CD4-positive, alpha-beta memory T cell (primary cell): ENCODE measurements around the gene BAMBI. TPM values are rescaled to one million over a fixed set of nuclear protein-coding genes. Genes with fewer than 3 reads are reported as not detected.

Experiments used
- CTCF ChIA-PET: fragments of 350-600 bp; sonication (Branson Sonifier 250); formaldehyde crosslinking; loops from one replicate; lab custom pipeline; 2021; ENCODE audit warnings: inconsistent platforms; ENCODE audit not compliant: partially characterized antibody; lab: Charles Lee
- POLR2A ChIA-PET: fragments of 350-600 bp; sonication (Branson Sonifier 250); formaldehyde crosslinking; loops from one replicate; lab custom pipeline; 2021; ENCODE audit not compliant: partially characterized antibody; lab: Charles Lee
- DNase-seq, 5 donors: peaks; one replicate each; pipeline versions ENCODE4 v3.0.0 to v3.0.0-alpha.2; 2020 to 2022; ENCODE audit warnings: mixed read lengths in 1 of 5
- H3K27ac ChIP-seq: one replicate; pipeline ENCODE4 v1.7.0; 2013; ENCODE audit warnings: low read depth, low read length
- H3K27me3 ChIP-seq: 2 replicates; pipeline ENCODE4 v1.7.0; 2013; ENCODE audit warnings: mild to moderate bottlenecking, low read length, moderate library complexity; ENCODE audit not compliant: insufficient read depth
- H3K36me3 ChIP-seq: 2 replicates; pipeline ENCODE4 v1.7.0; 2013; ENCODE audit warnings: mild to moderate bottlenecking, low read length, moderate library complexity; ENCODE audit not compliant: insufficient read depth
- H3K4me1 ChIP-seq: 2 replicates; pipeline ENCODE4 v1.7.0; 2013; ENCODE audit warnings: mild to moderate bottlenecking, low read length, moderate library complexity; ENCODE audit not compliant: insufficient read depth
- H3K4me3 ChIP-seq, 2 donors: one replicate each; pipeline ENCODE4 v1.7.0; 2013; ENCODE audit warnings: low read length in 2 of 2, mild to moderate bottlenecking in 1 of 2
- H3K9me3 ChIP-seq, 2 donors: one replicate each; pipeline ENCODE4 v1.7.0; 2013; ENCODE audit warnings: low read length in 2 of 2, control low read depth in 1 of 2; ENCODE audit not compliant: control insufficient read depth in 1 of 2
- H3K27ac Mint-ChIP-seq, 7 donors: one replicate each; pipeline ENCODE4 v1.8.0; 2020 to 2021; ENCODE audit warnings: mixed read lengths in 7 of 7, mild to moderate bottlenecking in 6 of 7, inconsistent platforms in 3 of 7, moderate library complexity in 3 of 7
- H3K27me3 Mint-ChIP-seq, 2 donors: one replicate each; pipeline ENCODE4 v1.8.0; 2020 to 2021; ENCODE audit warnings: mixed read lengths in 2 of 2
- H3K36me3 Mint-ChIP-seq, 2 donors: one replicate each; pipeline ENCODE4 v1.8.0; 2020 to 2021; ENCODE audit warnings: mixed read lengths in 2 of 2, inconsistent platforms in 1 of 2, mild to moderate bottlenecking in 1 of 2
- H3K4me1 Mint-ChIP-seq, 4 donors: one replicate each; pipeline ENCODE4 v1.8.0; 2020 to 2021; ENCODE audit warnings: mixed read lengths in 4 of 4, mild to moderate bottlenecking in 1 of 4
- H3K4me3 Mint-ChIP-seq, 8 donors: one replicate each; pipeline ENCODE4 v1.8.0; 2020 to 2021; ENCODE audit warnings: mixed read lengths in 8 of 8, mild to moderate bottlenecking in 7 of 8, moderate library complexity in 6 of 8, inconsistent platforms in 3 of 8
- H3K9me3 Mint-ChIP-seq, 8 donors: one replicate each; pipeline ENCODE4 v1.8.0; 2020 to 2021; ENCODE audit warnings: mixed read lengths in 8 of 8, mild to moderate bottlenecking in 5 of 8, inconsistent platforms in 3 of 8, moderate library complexity in 1 of 8
- intact Hi-C: fragments of 100-400 bp; cut with micrococcal nuclease; formaldehyde crosslinking; loops from one replicate; pipeline ENCODE4 v1.15.1; 2023
- polyA plus RNA-seq, 2 donors: library from polyadenylated mRNA; unstranded; fragments of 300-500 nt; fragmentation: Illumina TruSeq; gene quantifications; one replicate each; pipeline ENCODE4 v1.2.3, GENCODE V29; 2021
- total RNA-seq, 2 experiments: library from RNA; stranded (reverse); gene quantifications; one replicate each; pipeline ENCODE4 v1.2.3, GENCODE V29; 2021

The BAMBI gene
- total and polyA plus RNA-seq, 4 experiments from 2014 or later = 0.29 to 0.76 TPM; not detected in 2

DNA sequence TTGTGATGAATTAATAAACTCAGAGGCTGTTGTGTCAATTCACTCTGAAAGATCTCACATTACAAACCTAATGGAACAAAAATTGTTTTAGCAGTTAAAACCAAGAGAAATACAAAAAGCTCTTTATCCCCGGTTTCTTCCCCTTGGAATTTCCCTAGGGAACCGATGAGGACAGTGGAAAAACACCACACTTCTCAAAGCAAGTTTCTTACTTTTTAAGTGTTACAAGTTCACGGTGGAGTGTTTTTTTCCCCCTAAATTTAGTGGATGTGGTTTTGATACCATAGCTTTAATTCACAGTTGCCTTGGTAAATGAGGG lies 10.3 kb downstream of the BAMBI start:
- Mint-ChIP-seq H3K27ac (no peak overlapping the region), H3K4me1 (no peaks in the 10 kb centered on the region), H3K27me3 (peaks cover 21 to 23% of the 10 kb centered on the region in 2 donors), H3K4me3 (no peak overlapping the region), H3K9me3 (no peaks in the 10 kb centered on the region), H3K36me3 (no peaks in the 10 kb centered on the region)
- H3K9me3 ChIP-seq = no peaks in the 10 kb centered on the region
- H3K4me3 ChIP-seq = no peak overlapping the region
- intact Hi-C loops = no loop called here
- no peaks in the 10 kb centered on the region for H3K36me3 ChIP-seq
- no peak overlapping the region for H3K27ac ChIP-seq
- ChIA-PET CTCF (interaction anchor here (1.0 kb wide), 1 partner anchor 12 kb away, joined by 3 read pairs; no protein-coding TSS in a partner anchor), POLR2A (no interaction called here)
- no peaks in the 10 kb centered on the region for H3K27me3 ChIP-seq
- no peak for DNase-seq
- no peaks in the 10 kb centered on the region for H3K4me1 ChIP-seq

GRCh38 chr10:28690545-28690944 lies 13.2 kb downstream of the BAMBI start:
- H3K9me3 Mint-ChIP-seq = no peaks in the 10 kb centered on the region
- H3K4me1 ChIP-seq = no peaks in the 10 kb centered on the region
- H3K9me3 ChIP-seq = no peaks in the 10 kb centered on the region
- intact Hi-C loops = no loop called here
- no peaks in the 10 kb centered on the region for H3K36me3 ChIP-seq
- H3K27me3 Mint-ChIP-seq = peaks cover 15 to 19% of the 10 kb centered on the region in 2 donors
- no peaks in the 10 kb centered on the region for H3K36me3 Mint-ChIP-seq
- H3K27ac ChIP-seq = no peak overlapping the region
- CTCF ChIA-PET = interaction anchor here (1.8 kb wide), 1 partner anchor 27 kb away, joined by 5 read pairs; no protein-coding TSS in a partner anchor
- H3K4me3 Mint-ChIP-seq = no peak overlapping the region
- H3K4me3 ChIP-seq = no peak overlapping the region
- H3K27me3 ChIP-seq = no peaks in the 10 kb centered on the region
- POLR2A ChIA-PET = no interaction called here
- DNase-seq = no peak
- H3K4me1 Mint-ChIP-seq = no peaks in the 10 kb centered on the region
- no peak overlapping the region for H3K27ac Mint-ChIP-seq

DNA sequence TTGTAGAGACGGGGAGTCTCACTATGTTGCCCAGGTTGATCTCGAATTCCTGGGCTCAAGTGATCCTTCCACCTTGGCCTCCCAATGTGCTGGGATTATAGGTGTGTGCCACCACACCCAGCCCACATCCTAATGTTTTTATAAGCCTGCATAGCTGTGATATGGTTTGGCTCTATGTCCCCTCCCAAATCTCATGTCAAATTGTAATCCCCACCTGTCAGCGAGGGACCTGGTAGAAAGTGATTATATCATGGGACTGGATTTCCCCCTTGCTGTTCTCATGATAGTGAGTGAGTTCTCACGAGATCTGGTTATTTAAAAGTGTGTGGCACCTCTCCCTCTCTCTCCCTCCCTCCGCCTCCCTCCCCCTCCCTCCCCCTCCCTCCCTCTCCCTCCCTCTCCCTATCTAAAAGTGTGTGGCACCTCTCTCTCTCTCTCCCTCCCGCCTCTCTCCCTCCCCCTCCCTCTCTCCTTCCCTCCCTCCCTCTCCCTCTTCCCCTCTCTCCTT lies 13.9 kb downstream of the BAMBI start:
- no peaks in the 10 kb centered on the region for H3K9me3 ChIP-seq
- H3K36me3 Mint-ChIP-seq = no peaks in the 10 kb centered on the region
- no peaks in the 10 kb centered on the region for H3K9me3 Mint-ChIP-seq
- no peak overlapping the region for H3K27ac ChIP-seq
- intact Hi-C loops = no loop called here
- peaks cover 15 to 19% of the 10 kb centered on the region in 2 donors for H3K27me3 Mint-ChIP-seq
- no peaks in the 10 kb centered on the region for H3K4me1 Mint-ChIP-seq
- H3K4me3 ChIP-seq = no peak overlapping the region
- no peaks in the 10 kb centered on the region for H3K36me3 ChIP-seq
- H3K27ac Mint-ChIP-seq = no peak overlapping the region
- no peaks in the 10 kb centered on the region for H3K4me1 ChIP-seq
- no peaks in the 10 kb centered on the region for H3K27me3 ChIP-seq
- DNase-seq = no peak
- H3K4me3 Mint-ChIP-seq = no peak overlapping the region
- ChIA-PET POLR2A (no interaction called here), CTCF (no interaction called here)

GRCh38 chr10:28692050-28692449 lies 14.7 kb downstream of the BAMBI start:
- H3K36me3 Mint-ChIP-seq = no peaks in the 10 kb centered on the region
- H3K4me1 Mint-ChIP-seq = no peaks in the 10 kb centered on the region
- Histone ChIP-seq H3K4me1 (no peaks in the 10 kb centered on the region), H3K9me3 (no peaks in the 10 kb centered on the region), H3K4me3 (no peak overlapping the region), H3K36me3 (no peaks in the 10 kb centered on the region), H3K27me3 (no peaks in the 10 kb centered on the region), H3K27ac (no peak overlapping the region)
- no peak for DNase-seq
- ChIA-PET CTCF (no interaction called here), POLR2A (no interaction called here)
- no peak overlapping the region for H3K4me3 Mint-ChIP-seq
- no peak overlapping the region for H3K27ac Mint-ChIP-seq
- no peaks in the 10 kb centered on the region for H3K9me3 Mint-ChIP-seq
- intact Hi-C loops = no loop called here
- H3K27me3 Mint-ChIP-seq = peaks cover 15 to 16% of the 10 kb centered on the region in 2 donors

DNA sequence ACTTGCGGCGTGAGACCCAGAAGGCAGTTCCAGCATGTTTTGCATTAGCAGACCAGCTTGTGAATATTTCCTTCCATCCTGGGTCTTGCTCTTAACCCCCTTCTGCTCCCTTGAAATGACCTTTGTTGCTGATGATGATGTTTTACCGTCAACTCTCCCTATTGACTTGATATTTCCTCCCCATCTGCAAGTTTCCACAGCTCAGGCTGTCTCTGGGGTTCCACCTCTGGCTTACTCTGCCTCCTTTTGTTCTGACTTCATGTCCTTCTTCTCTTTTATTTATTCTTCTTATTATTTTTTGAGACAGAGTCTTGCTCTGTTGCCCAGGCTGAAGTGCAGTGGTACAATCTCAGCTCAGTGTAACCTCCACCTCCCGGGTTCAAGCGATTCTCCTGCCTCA lies 17.2 kb downstream of the BAMBI start:
- Histone ChIP-seq H3K27me3 (no peaks in the 10 kb centered on the region), H3K9me3 (no peaks in the 10 kb centered on the region), H3K4me3 (no peak overlapping the region), H3K36me3 (no peaks in the 10 kb centered on the region), H3K4me1 (no peaks in the 10 kb centered on the region), H3K27ac (no peak overlapping the region)
- ChIA-PET POLR2A (no interaction called here), CTCF (interaction anchor here (1.2 to 1.7 kb wide), 3 partner anchors 10 to 31 kb away, joined by 3 to 4 read pairs (median 3); no protein-coding TSS in a partner anchor)
- H3K4me1 Mint-ChIP-seq = no peaks in the 10 kb centered on the region
- no peaks in the 10 kb centered on the region for H3K9me3 Mint-ChIP-seq
- no peaks in the 10 kb centered on the region for H3K36me3 Mint-ChIP-seq
- H3K4me3 Mint-ChIP-seq = no peak overlapping the region
- no peak for DNase-seq
- H3K27me3 Mint-ChIP-seq = peaks cover 19 to 23% of the 10 kb centered on the region in 2 donors
- intact Hi-C loops = no loop called here
- H3K27ac Mint-ChIP-seq = no peak overlapping the region

GRCh38 chr10:28698075-28698474 lies 20.8 kb downstream of the BAMBI start:
- H3K9me3 ChIP-seq = no peaks in the 10 kb centered on the region

DNA sequence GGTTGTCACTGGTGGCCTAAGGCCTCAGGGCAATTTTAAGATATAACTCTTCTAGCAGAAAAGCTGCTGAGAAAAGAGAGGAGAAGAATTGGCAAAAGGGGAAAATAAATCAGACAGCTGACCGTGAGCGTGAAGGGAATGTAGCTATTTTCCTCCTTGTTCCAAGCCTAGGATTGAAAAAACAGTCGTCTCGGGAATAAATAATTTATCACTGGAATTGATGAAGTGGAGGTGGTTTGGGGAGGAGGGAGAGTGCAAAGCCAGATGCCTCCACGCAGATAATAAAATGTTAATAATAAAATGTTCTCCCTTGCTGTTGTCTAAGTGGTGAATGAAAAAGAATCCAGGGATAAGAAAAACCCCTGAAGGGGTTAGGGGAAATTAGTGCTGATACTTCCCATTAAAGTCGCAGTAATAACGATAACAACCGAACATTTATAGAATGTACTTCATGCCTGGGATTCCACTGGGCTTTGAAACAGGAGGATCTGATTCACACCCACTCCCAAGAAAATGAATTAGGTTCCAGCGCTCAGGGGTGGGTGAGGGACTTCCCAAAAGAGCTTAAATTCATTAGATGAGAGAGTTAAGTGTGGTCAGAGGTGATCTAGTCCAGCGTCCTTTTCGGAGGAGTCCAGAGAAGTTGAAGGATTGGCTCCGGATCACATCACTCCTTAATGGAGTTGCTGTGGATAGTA lies 27.3 kb downstream of the BAMBI start:
- H3K27me3 Mint-ChIP-seq = peaks cover 3 to 19% of the 10 kb centered on the region in 2 donors
- no peaks in the 10 kb centered on the region for H3K4me1 ChIP-seq
- H3K27ac Mint-ChIP-seq = no peak overlapping the region
- intact Hi-C loops = no loop called here
- H3K4me3 Mint-ChIP-seq = no peak overlapping the region
- no peaks in the 10 kb centered on the region for H3K36me3 Mint-ChIP-seq
- H3K4me3 ChIP-seq = no peak overlapping the region
- no peaks in the 10 kb centered on the region for H3K9me3 ChIP-seq
- H3K4me1 Mint-ChIP-seq = no peaks in the 10 kb centered on the region
- POLR2A ChIA-PET = no interaction called here
- H3K27me3 ChIP-seq = no peaks in the 10 kb centered on the region
- DNase-seq = no peak
- H3K36me3 ChIP-seq = no peaks in the 10 kb centered on the region
- H3K9me3 Mint-ChIP-seq = no peaks in the 10 kb centered on the region
- CTCF ChIA-PET = interaction anchor here (0.7 to 1.9 kb wide), 2 partner anchors 11 to 41 kb away, joined by 3 to 5 read pairs; no protein-coding TSS in a partner anchor
- no peak overlapping the region for H3K27ac ChIP-seq

More at GRCh38 chr10:28698075-28698474, 20.8 kb downstream of the BAMBI start:
- no peaks in the 10 kb centered on the region for H3K36me3 Mint-ChIP-seq
- H3K4me3 Mint-ChIP-seq = no peak overlapping the region
- no peaks in the 10 kb centered on the region for H3K27me3 ChIP-seq
- no peaks in the 10 kb centered on the region for H3K9me3 Mint-ChIP-seq
- H3K27ac ChIP-seq = no peak overlapping the region
- peaks cover 6 to 19% of the 10 kb centered on the region in 2 donors for H3K27me3 Mint-ChIP-seq
- H3K4me1 ChIP-seq = no peaks in the 10 kb centered on the region
- no peak overlapping the region for H3K27ac Mint-ChIP-seq
- no peaks in the 10 kb centered on the region for H3K4me1 Mint-ChIP-seq
- H3K36me3 ChIP-seq = no peaks in the 10 kb centered on the region
- intact Hi-C loops = no loop called here
- CTCF ChIA-PET = no interaction called here
- no peak for DNase-seq
- no peak overlapping the region for H3K4me3 ChIP-seq
- POLR2A ChIA-PET = no interaction called here
